PC-3 (cell line): ENCODE measurements around the gene CARD11.

Experiments
- EZH2 ChIP-seq: fragments of 300-600 bp; sonication (generic); IDR thresholded peaks from one replicate; pipeline ENCODE4 v1.6.1; 2017; ENCODE audit warnings: antibody characterized with exemption, mild to moderate bottlenecking, low read length; ENCODE audit not compliant: unreplicated experiment
- EZH2phosphoT487 ChIP-seq: fragments of 300-600 bp; sonication (generic); IDR thresholded peaks from 2 replicates; pipeline ENCODE4 v1.6.1; 2018; ENCODE audit warnings: mild to moderate bottlenecking, antibody characterized with exemption, low read length, borderline replicate concordance
- TF ChIP-seq, protein P1 (sequence below): fragments of 300-600 bp; sonication (generic); conservative IDR thresholded peaks from 2 replicates; pipeline ENCODE4 v1.5.1; 2017; ENCODE audit warnings: antibody characterized with exemption, low read depth, mild to moderate bottlenecking, low read length

DNA sequence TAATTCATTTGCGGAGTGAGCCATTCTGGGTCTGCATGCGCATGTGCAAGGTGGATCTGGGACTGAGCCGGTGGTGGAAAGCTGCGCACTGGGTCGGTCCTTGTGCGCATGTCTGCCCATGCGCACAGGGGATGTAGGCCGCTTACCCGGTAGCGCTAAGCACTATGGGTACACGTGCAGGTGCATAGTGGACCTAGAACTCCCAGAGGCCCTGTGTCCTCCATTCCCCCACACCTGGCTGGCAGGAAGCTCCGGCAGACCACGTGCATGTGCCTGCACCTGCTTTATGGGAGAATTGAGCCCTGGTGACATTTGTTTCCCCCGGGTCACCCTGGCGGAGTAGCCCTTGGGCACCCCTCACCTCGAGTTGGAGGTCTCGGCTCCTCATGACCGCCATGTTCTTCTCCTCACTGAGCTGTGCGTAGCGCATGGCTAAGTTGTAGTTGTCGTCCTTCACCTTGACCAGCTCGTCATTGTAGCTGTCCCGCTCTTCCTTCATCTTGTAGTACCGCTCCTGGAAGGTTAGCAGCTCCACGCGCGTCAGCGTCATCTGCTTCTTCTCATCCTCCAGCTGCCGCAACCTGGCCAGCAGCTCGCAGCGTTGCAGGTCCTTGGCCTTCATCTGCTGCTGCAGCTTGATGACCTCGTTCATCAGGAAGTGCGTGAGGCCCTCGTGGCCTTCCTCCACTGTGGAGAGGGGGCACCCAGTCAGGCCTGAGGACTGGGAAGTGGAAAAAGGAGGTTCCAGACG is 99.6 kb downstream of the CARD11 start:
- TF ChIP-seq, protein P1, sequence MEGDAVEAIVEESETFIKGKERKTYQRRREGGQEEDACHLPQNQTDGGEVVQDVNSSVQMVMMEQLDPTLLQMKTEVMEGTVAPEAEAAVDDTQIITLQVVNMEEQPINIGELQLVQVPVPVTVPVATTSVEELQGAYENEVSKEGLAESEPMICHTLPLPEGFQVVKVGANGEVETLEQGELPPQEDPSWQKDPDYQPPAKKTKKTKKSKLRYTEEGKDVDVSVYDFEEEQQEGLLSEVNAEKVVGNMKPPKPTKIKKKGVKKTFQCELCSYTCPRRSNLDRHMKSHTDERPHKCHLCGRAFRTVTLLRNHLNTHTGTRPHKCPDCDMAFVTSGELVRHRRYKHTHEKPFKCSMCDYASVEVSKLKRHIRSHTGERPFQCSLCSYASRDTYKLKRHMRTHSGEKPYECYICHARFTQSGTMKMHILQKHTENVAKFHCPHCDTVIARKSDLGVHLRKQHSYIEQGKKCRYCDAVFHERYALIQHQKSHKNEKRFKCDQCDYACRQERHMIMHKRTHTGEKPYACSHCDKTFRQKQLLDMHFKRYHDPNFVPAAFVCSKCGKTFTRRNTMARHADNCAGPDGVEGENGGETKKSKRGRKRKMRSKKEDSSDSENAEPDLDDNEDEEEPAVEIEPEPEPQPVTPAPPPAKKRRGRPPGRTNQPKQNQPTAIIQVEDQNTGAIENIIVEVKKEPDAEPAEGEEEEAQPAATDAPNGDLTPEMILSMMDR: no peak
- TF ChIP-seq EZH2phosphoT487 (no peak), EZH2 (no peak)
